GM12874 (cell line): ENCODE data around the gene DNMT1.

Experiments
- TF ChIP-seq, protein P1 (sequence below): IDR thresholded peaks from 2 replicates; pipeline ENCODE4 v1.5.1; 2011; ENCODE audit warnings: low read depth, mild to moderate bottlenecking, control low read depth, low read length, moderate library complexity; ENCODE audit not compliant: insufficient read depth

DNMT1 gene

GRCh38 chr19:10226021-10226375 lies 31.2 kb upstream of the DNMT1 start:
- TF ChIP-seq, protein P1, sequence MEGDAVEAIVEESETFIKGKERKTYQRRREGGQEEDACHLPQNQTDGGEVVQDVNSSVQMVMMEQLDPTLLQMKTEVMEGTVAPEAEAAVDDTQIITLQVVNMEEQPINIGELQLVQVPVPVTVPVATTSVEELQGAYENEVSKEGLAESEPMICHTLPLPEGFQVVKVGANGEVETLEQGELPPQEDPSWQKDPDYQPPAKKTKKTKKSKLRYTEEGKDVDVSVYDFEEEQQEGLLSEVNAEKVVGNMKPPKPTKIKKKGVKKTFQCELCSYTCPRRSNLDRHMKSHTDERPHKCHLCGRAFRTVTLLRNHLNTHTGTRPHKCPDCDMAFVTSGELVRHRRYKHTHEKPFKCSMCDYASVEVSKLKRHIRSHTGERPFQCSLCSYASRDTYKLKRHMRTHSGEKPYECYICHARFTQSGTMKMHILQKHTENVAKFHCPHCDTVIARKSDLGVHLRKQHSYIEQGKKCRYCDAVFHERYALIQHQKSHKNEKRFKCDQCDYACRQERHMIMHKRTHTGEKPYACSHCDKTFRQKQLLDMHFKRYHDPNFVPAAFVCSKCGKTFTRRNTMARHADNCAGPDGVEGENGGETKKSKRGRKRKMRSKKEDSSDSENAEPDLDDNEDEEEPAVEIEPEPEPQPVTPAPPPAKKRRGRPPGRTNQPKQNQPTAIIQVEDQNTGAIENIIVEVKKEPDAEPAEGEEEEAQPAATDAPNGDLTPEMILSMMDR, result no peak

- TF ChIP-seq, protein P1, result no peak
Measured at GRCh38 chr19:10224337-10224736, 29.6 kb upstream of the DNMT1 start.

- TF ChIP-seq, protein P1, result no peak
Measured at GRCh38 chr19:10223488-10224213, 28.9 kb upstream of the DNMT1 start.

GRCh38 chr19:10222201-10222890 lies 27.6 kb upstream of the DNMT1 start:
- TF ChIP-seq, protein P1, result no peak

DNA sequence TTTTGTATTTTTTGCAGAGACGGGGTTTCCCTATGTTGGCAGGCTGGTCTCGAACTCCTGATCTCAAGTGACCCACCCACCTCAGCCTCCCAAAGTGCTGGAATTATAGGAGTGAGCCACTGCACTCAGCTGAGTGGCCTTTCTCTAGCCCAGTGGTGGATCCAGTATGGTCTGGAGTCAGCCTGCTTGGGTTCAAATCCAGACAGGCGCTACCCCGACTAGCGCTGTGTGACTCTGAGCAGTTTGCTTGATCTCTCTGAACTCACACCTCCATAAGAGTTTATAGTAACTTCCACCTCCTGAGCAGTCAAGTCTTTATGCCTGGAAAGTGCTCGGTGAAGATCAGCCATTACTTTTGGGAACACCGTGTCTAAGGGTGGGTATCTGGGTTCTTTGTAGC lies 25.9 kb upstream of the DNMT1 start:
- TF ChIP-seq, protein P1, result no peak

GRCh38 chr19:10219678-10220077 lies 24.9 kb upstream of the DNMT1 start:
- TF ChIP-seq, protein P1, result peak; percentile 59

GRCh38 chr19:10217085-10217484 lies 22.3 kb upstream of the DNMT1 start:
- TF ChIP-seq, protein P1, result no peak
